KOPT-K1 (cell line): ENCODE results near the gene RERE.
"Not testable (repeated sequence)": the region's sequence is repeated elsewhere in the genome, so short reads cannot be mapped to it uniquely, and the experiment has no call there.

ENCODE experiments used
- H3K27ac ChIP-seq: fragments of 200-600 bp; sonication (generic); 2 replicates; pipeline ENCODE4 v1.5.1; 2016; ENCODE audit warnings: antibody characterized with exemption, mild to moderate bottlenecking, low read depth, low read length; ENCODE audit not compliant: poor library complexity, severe bottlenecking
- H3K36me3 ChIP-seq: fragments of 200-600 bp; sonication (generic); 2 replicates; pipeline ENCODE4 v1.5.1; 2017; ENCODE audit warnings: antibody characterized with exemption, mild to moderate bottlenecking, low read length, moderate library complexity; ENCODE audit not compliant: insufficient read depth
- H3K9me3 ChIP-seq: fragments of 200-600 bp; sonication (generic); 2 replicates; pipeline ENCODE4 v1.5.1; 2017; ENCODE audit warnings: antibody characterized with exemption, low read length, mild to moderate bottlenecking; ENCODE audit not compliant: insufficient read depth, poor library complexity, severe bottlenecking

The RERE gene

DNA sequence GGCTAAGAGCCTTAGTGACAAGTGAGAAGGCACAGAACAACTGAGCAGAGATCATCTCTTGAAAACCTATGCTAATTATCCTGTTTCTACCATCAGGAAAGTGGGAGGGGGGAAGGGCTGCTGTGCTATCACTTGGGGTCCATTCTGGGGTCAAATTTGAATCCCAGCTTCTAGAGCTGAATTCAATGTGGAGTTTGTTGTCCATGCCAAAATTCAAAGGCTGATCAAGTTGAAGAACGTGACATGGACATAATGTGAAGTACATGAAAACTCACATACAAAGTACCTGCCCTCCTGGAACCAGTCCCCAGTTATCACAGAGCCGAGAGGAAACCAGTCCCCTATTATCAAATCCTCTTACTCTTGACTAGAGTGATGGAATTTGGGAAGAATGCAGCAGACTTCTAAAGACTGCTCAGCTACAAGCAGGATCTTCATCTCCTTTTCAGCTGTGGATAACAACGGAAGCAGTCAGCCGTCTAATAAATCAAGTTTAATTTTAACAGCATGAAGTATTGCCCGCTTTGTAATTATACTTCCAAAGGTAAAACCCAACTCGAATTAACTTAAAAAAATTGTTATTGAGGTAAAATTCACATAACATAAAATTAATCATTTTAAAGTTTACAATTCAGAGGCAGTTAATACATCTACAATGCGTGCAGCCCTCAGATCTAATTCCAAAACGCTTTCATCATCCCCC, 421.2 kb downstream of the RERE start:
- H3K36me3 ChIP-seq: no peaks in the 10 kb centered on the region
- no peak overlapping the region for H3K27ac ChIP-seq
- H3K9me3 ChIP-seq: no peaks in the 10 kb centered on the region

DNA sequence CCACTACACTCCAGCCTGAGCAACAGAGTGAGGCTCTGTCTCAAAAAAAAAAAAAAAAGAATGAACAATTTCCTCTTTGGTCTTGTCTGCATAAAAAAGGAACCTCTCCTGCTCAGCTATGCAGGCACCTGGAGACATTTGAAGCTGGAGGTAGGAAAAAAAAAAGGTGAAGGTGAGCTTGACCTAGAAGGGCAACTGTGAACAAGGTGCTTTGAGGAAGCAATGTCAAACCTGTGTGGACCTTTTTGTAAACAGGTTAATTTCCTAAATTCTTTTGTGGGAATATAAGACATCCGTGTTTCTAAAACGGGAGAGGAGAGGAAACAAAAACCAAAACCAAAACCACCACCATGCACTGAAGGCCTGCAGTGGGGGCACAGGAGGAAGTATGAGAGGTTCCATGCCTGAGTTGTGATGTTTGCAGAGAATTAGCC, 422.0 kb downstream of the RERE start:
- Histone ChIP-seq H3K9me3 (no peaks in the 10 kb centered on the region), H3K36me3 (no peaks in the 10 kb centered on the region), H3K27ac (peak overlapping the region; percentile 1)

DNA sequence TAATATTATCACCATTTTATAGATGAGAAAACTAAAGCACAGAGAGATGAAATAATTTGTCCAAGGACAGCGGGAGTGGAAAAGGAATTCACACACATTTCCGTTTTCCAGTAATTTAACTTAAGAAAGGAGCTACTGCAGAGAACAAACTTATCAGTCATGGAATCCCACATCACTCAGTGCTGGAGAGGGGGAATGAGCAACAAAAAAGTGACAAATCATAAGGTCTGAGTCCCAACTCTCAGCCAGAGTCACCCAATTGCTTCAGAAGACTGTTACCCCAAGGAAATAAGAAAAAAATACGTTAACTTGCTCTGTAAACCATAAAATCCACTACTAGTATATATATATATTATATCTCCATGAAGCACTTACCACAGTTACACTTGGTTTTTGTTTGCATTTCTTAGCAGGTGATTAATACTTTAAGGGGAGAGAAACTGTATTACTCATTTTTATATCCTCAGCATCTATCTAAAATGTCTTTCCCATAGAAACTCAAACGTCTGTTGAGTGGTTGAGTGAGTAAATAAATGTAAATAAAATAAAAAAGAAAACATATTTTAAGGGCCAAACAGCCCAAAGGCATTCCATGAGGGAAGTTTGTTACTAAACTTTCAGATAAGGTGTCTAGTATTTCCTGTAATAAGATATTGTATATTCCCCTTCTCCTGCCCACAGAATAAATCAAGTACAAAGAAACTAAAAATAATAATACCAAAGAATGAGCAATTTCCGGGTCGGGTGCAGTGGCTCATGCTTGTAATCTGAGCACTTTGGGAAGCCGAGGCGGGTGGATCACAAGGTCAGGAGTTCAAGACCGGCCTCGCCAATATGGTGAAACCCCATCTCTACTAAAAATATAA, 422.8 kb downstream of the RERE start:
- Histone ChIP-seq H3K36me3 (no peaks in the 10 kb centered on the region), H3K27ac (no peak overlapping the region), H3K9me3 (no peaks in the 10 kb centered on the region)

DNA sequence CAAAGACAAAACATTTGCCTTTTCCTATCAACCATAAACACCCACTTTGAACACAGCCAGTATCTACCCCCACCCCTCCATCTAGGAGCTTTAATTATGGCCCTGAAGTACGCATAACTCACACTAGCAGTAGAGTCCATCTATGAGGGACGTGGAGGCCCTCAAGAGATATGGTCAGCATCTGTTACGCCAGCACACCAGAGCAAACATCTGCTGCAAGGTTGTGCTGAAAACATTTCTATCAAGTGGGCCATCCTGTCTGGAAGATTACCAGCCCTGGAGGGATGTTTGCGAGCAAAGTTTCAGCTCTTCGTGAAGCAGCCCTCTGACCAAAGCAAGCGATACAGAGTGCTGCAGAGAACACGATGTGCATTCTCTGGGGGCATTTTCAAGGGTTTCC, 424.9 kb downstream of the RERE start:
- Histone ChIP-seq H3K9me3 (no peaks in the 10 kb centered on the region), H3K36me3 (no peaks in the 10 kb centered on the region), H3K27ac (no peak overlapping the region)

DNA sequence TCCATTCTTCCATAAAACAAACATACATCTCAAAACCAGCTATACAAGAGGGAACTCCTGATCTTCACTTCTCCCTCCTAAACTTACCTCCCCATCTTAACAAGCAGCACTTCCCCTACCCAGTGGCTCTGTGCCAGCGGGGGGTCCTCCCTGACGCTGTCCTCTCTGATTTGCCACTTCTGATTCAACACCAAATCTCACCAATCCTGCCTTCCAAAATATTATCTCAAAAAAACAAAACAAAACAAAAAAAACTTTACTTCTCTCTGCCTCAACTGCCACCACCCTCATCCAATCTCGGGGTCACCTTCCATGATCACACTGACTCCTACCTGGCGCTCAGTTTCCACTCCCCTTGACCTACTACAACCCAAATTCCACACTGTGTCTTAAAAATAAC, 426.7 kb downstream of the RERE start:
- no peaks in the 10 kb centered on the region for H3K9me3 ChIP-seq

DNA sequence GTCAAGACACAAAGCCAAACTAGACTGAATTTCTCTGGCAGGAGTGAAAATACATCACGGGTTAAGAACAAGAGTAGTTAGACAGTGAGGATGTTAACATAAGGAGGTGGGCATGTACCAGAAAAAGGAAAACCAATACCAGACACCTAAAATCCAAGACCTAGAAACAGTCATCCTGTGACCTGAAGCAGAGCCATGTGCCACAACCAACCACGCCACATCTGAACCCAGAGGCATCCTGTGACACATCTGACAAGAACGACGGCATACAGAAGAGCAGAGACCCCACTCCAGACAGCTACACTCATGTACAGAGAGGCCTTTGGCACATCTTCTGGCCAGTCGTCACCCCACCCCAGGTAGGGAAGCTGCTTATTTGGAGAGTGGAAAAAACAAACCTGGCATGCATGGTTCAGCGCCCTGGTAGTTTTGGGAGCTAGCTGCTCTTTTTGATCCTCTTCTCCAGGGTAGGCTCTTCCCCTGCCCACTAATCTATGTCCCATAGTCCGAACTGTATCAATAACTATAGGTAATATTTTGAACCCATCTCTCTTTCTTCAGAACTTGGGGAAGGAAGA, 427.4 kb downstream of the RERE start:
- H3K36me3 ChIP-seq: no peaks in the 10 kb centered on the region
- no peak overlapping the region for H3K27ac ChIP-seq
- no peaks in the 10 kb centered on the region for H3K9me3 ChIP-seq

More for the DNA sequence above, 426.7 kb downstream of the RERE start:
- H3K27ac ChIP-seq: no peak overlapping the region
- no peaks in the 10 kb centered on the region for H3K36me3 ChIP-seq

DNA sequence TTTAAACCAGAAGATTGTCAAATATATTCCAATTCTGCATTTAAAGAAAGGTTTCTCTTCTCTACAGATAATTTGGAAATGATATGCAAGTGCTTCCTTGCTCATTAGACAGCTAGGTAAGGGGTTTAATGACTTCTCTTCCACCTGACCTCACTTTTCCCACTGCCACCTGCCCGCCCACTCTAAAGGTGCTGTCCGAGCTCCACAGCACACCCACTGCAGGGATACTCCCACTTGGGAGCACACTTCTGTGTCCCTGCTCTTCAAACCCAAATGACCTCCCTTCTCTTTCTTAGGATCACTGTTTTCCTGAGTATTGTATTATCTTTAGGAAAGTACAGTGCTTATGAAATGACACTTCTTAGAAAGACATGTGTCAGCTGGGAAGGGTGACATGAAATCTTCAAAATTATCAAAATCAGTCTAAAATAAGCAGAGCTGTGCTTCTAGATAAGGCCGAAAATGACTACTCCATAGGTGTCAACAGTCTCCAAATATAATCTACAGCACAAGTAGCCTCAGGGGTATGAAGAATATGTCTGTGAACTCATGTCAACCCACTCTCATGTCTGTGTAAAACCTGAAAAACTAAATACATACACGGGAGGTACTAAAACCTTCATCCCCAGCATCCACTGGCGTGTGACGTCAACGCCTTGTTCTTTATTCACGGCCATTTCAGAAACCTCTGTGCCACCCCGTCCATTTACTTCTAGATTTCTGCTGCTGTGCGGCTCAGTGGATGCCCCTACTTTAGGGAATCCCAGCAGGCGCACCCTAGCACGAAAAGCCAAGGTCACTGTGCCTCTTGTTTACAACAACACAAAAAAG, 428.5 kb downstream of the RERE start:
- Histone ChIP-seq H3K36me3 (no peaks in the 10 kb centered on the region), H3K9me3 (no peaks in the 10 kb centered on the region), H3K27ac (no peak overlapping the region)

DNA sequence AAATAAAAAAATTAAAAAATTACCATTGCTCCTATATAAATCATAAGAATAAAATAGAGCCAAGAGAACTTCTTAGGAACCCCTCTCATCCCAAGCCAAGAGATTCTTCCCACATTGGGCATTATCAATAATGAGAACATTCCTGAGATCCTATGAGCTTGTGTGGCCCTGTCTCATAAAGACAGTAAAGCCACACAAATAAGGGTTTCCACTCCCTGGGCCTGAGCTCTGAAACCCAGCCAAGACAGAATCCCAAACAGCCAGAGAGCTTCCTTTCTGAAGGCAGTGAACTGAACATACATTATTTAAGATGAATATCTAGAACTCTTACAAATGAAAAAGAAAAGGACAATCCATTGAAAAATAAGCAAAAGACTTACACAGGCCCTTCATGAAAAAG, 431.2 kb downstream of the RERE start:
- Histone ChIP-seq H3K27ac (no peak overlapping the region), H3K36me3 (no peaks in the 10 kb centered on the region), H3K9me3 (no peaks in the 10 kb centered on the region)

DNA sequence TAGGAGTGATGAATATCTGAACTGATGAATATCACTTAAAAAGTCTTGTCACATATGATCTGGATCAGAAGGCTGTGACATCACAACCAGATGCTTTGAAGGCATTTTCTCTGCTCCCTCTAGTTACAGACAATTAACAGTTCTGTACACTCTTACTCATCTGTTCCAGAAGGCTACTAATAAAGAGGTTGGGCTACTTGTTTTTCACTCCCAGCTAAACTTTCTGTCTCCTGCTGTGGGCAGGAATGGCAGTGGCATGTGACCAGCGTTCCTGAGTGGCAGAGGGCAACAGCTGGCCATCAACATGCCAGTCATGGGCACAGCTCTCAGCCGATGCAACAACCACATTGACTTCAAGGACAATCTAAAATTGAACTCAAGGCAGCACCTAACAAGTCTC, 432.9 kb downstream of the RERE start:
- no peaks in the 10 kb centered on the region for H3K9me3 ChIP-seq
- no peak overlapping the region for H3K27ac ChIP-seq
- no peaks in the 10 kb centered on the region for H3K36me3 ChIP-seq

DNA sequence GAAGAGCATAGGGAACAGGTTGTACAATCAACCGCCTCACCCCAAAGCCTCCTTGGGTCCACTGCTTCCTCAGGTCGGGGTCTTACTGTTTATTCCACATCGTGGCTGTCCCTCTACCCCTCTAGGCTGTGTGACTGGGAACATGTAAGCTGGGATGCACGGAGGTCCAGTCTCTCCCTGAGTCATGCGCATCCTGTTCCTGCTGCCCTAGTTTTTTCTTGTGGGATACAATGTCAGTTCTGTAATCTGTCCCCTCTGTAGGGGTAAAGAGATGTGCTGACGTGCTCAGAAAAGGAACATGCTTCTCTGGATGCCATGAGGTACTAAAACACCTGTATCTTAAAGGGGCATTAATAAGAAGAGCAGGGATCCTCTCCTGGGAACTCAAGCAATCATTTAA, 433.4 kb downstream of the RERE start:
- no peak overlapping the region for H3K27ac ChIP-seq
- H3K36me3 ChIP-seq: no peaks in the 10 kb centered on the region

DNA sequence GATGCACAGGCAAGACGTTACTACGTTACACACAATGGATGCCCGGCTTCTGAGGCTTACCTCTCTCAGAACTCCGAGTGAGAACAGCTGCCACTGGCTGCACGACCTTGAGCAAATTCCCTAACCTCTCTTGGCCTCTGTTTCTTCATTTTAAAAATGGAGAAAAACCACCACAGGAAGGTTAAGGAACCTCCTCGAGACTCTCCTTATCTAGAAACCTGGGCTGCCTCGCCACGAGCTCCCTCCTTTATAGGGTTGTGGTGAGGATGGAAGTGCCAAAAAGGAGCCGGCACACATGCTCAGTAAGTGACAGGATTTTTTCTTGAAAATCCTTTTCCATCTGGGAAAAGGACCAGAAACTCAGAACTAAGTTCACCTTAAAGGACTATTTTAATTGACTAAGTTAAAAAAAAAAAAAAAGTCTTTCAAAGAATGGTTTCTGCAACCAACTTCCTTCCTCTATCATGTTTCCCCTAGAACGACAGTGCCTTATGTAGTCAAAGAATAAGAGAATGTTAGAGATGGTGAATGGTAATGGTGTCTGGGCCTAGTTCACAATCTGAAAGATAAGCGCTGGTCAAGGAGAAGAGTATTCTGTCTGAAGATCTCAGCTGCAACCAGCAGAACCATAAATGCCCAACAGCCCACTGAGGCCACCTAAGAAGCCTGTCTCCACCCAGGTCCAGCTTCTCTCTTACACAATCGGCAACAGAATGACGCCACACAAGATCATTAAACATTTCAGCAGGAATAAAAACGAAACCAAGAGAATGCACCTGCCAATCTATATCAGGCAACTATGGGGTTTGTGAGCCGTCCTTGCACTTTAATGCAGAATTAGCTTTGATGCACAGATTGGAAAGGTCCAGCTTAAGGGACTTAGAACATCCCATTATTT, 434.6 kb downstream of the RERE start:
- Histone ChIP-seq H3K36me3 (no peaks in the 10 kb centered on the region), H3K9me3 (no peaks in the 10 kb centered on the region), H3K27ac (peak overlapping the region; percentile 46)

More for the DNA sequence above, 433.4 kb downstream of the RERE start:
- H3K9me3 ChIP-seq: no peaks in the 10 kb centered on the region

DNA sequence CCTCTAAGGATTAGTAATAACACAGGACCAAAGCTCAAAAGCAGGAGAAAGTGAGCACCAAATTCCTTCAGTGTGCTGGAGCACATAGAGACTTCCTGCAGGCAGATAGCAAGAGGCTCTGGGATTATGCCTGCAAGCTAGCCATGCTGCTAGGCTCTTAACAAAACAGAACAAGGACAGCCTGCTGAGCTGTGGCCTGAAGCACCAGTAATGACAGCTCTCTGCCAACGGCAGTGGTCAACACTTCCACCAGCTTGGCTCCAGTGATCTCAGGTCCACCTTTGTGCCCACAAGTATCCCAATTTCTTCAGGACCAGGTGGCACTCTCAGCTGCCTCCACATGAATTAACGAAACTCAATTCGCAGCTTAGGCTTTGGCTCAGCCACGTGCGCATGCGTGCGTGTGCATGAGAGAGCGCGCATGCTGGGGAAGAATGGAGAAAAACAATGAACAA, 435.4 kb downstream of the RERE start:
- H3K9me3 ChIP-seq: no peaks in the 10 kb centered on the region
- H3K36me3 ChIP-seq: no peaks in the 10 kb centered on the region
- peak overlapping the region; percentile 46 for H3K27ac ChIP-seq

DNA sequence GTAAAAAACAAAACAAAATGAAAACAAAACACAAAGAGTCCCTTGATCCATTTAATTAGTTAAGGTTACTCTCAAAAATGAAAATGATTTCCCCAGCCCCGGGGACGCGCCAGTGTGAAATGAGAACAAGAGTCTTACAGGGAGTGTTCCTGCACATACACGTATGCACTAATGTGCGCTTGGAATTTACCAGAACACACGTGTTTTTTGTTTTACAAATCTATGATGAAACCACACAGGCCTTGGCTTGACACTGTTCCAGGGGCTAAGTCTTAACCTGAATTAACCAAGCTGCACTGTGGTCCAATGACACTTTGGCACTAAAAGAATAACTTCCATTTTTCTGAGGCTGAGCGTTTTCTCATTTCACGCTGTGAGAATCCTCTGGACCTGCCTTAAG, 435.8 kb downstream of the RERE start:
- Histone ChIP-seq H3K36me3 (no peaks in the 10 kb centered on the region), H3K9me3 (no peaks in the 10 kb centered on the region), H3K27ac (no peak overlapping the region)

DNA sequence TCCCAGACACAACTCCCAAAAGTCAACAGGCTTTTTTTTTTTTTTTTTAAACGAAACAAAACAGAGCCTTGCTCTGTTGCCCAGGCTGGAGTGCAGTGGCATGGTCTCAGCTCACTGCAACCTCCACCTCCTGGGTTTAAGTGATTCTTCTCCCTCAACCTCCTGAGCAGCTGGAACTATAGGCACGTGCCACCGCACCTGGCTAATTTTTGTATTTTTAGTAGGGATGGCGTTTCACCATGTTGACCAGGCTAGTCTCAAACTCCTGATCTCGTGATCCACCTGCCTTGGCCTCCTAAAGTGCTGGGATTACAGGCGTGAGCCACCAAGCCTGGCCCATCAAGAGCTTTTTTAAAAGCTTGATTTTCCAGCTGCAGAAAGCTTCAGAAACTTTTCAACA, 437.1 kb downstream of the RERE start:
- not testable (repeated sequence) for H3K9me3 ChIP-seq, H3K36me3 ChIP-seq, H3K27ac ChIP-seq
